Measurements from ENCODE around the gene RIMS4. TPM values are rescaled to one million over a fixed set of nuclear protein-coding genes. Genes with fewer than 3 reads are reported as not detected.

RIMS4 gene
- polyA plus RNA-seq, 3 donors, result not detected

DNA sequence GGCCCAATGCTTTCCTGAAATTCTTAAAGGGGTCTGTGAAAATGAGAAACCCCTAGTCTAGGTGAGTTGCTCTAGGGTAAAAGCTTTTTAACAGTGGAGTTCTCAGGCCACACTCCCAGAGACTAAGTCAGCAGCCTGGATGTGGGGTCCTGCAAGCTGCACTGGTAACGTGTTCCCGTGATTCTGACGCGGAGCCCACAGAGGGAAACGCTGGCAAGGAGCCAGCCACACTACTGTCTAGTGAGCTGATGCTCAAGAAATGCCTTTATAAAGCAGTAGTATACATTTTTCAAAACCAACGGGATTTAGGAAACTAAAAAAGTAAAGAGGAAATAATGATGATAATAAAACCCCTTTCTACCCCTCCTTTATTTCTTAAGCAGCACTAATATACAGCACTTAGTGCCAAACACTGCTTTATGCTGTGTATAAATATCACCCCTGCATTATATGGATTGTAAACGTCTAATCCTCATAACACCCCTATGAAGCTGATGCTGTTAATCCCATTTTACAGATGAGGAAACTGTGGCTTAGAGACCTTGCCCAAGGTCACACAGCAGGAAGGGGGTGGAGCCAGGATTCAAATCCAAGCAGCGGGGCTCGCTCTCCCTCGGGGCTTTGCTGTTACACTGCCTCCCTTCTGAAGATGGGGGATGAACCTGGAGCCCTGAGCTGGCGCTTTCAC lies 39.7 kb downstream of the RIMS4 start:
- TF ChIP-seq CTCF (IDR thresholded peaks at IDR 0.05), result no peak
- Histone ChIP-seq H3K4me1 (ENCODE audit: control insufficient read depth in 1 of 2, insufficient read depth in 2 of 2, low read length in 2 of 2) (no peaks in the 10 kb centered on the region), H4K20me1 (ENCODE audit: insufficient read depth, low read length) (no peaks in the 10 kb centered on the region), H2AFZ (ENCODE audit: insufficient read depth, low read depth, low read length, poor library complexity, severe bottlenecking) (no peak overlapping the region), H3K9ac (ENCODE audit: insufficient read depth, low read length, poor library complexity, severe bottlenecking) (no peak overlapping the region), H3K36me3 (replicated peaks in 1 of 2; ENCODE audit: control insufficient read depth in 1 of 2, insufficient read depth in 2 of 2, low read length in 2 of 2) (no peaks in the 10 kb centered on the region), H3K27ac (ENCODE audit: low read depth in 1 of 2, low read length in 2 of 2) (no peak overlapping the region), H3K27me3 (ENCODE audit: control insufficient read depth in 2 of 2, insufficient read depth in 2 of 2, low read length in 2 of 2) (no peaks in the 10 kb centered on the region), H3K4me2 (replicated peaks; ENCODE audit: extremely low read depth, low read length, poor library complexity, severe bottlenecking) (no peak overlapping the region), H3K4me3 (replicated peaks in 1 of 3; ENCODE audit: low read depth in 2 of 3, low read length in 3 of 3) (no peak overlapping the region), H3K9me3 (replicated peaks in 1 of 2; ENCODE audit: control insufficient read depth in 1 of 2, insufficient read depth in 1 of 2, low read length in 2 of 2) (no peaks in the 10 kb centered on the region), H3K79me2 (ENCODE audit: insufficient read depth, low read length) (no peaks in the 10 kb centered on the region)
- Mint-ChIP-seq H3K27me3 (ENCODE audit: low read depth in 3 of 3) (peaks cover 7 to 10% (median 9%) of the 10 kb centered on the region in 3 donors), H3K4me1 (no peaks in the 10 kb centered on the region), H3K4me3 (no peak overlapping the region), H3K27ac (no peak overlapping the region), H3K36me3 (no peaks in the 10 kb centered on the region), H3K9me3 (no peaks in the 10 kb centered on the region)
- WGBS (ENCODE audit: insufficient coverage), result 75% methylated on average over 7 of the region's 11 CpGs
- no peak for DNase-seq
- intact Hi-C loops (cut with micrococcal nuclease), result no loop called here

DNA sequence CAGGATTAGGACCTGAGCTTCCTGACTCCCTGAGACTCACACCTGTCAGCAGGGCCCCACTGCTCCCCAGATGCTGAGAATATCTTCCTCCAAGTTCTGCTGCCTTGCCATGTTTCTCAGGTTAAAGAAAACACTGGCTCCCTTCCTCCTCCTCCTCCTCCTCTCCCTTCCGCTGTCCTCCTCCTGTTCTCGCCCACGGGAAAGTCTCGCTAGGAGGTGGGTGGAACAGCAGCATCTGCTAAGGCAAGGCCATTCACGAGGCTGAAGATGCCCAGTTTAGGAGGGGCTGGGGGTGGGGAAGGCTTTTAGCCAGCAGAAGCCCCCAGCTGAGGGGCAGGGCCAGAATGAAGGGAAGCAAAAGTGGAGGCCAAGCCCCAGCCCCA lies 40.9 kb downstream of the RIMS4 start:
- Histone ChIP-seq H3K79me2 (ENCODE audit: insufficient read depth, low read length) (no peaks in the 10 kb centered on the region), H2AFZ (ENCODE audit: insufficient read depth, low read depth, low read length, poor library complexity, severe bottlenecking) (no peak overlapping the region), H3K4me2 (replicated peaks; ENCODE audit: extremely low read depth, low read length, poor library complexity, severe bottlenecking) (no peak overlapping the region), H3K27ac (ENCODE audit: low read depth in 1 of 2, low read length in 2 of 2) (no peak overlapping the region), H3K9ac (ENCODE audit: insufficient read depth, low read length, poor library complexity, severe bottlenecking) (no peak overlapping the region), H3K4me3 (replicated peaks in 1 of 3; ENCODE audit: low read depth in 2 of 3, low read length in 3 of 3) (no peak overlapping the region), H3K4me1 (ENCODE audit: control insufficient read depth in 1 of 2, insufficient read depth in 2 of 2, low read length in 2 of 2) (no peaks in the 10 kb centered on the region), H3K9me3 (replicated peaks in 1 of 2; ENCODE audit: control insufficient read depth in 1 of 2, insufficient read depth in 1 of 2, low read length in 2 of 2) (no peaks in the 10 kb centered on the region), H4K20me1 (ENCODE audit: insufficient read depth, low read length) (no peaks in the 10 kb centered on the region), H3K36me3 (replicated peaks in 1 of 2; ENCODE audit: control insufficient read depth in 1 of 2, insufficient read depth in 2 of 2, low read length in 2 of 2) (no peaks in the 10 kb centered on the region), H3K27me3 (ENCODE audit: control insufficient read depth in 2 of 2, insufficient read depth in 2 of 2, low read length in 2 of 2) (no peaks in the 10 kb centered on the region)
- no peak for DNase-seq
- Mint-ChIP-seq H3K36me3 (no peaks in the 10 kb centered on the region), H3K4me1 (no peaks in the 10 kb centered on the region), H3K27ac (peak overlapping the region in 2 of 7 donors; percentile 12 to 33), H3K4me3 (no peak overlapping the region), H3K27me3 (ENCODE audit: low read depth in 3 of 3) (peaks cover 8 to 12% (median 9%) of the 10 kb centered on the region in 3 donors), H3K9me3 (no peaks in the 10 kb centered on the region)
- WGBS (ENCODE audit: insufficient coverage), result 34% methylated on average over 2 of the region's 5 CpGs
- TF ChIP-seq CTCF (IDR thresholded peaks at IDR 0.05), result no peak
- intact Hi-C loops (cut with micrococcal nuclease), result no loop called here

All from CD14-positive monocyte (primary cell).